8988T (cell line): ENCODE results near the gene C6.
"Not testable (repeated sequence)": the region's sequence is repeated elsewhere in the genome, so short reads cannot be mapped to it uniquely, and the experiment has no call there.

Source experiments
- DNase-seq: peaks from one replicate; pipeline ENCODE4 v3.0.0; 2011

C6 gene

DNA sequence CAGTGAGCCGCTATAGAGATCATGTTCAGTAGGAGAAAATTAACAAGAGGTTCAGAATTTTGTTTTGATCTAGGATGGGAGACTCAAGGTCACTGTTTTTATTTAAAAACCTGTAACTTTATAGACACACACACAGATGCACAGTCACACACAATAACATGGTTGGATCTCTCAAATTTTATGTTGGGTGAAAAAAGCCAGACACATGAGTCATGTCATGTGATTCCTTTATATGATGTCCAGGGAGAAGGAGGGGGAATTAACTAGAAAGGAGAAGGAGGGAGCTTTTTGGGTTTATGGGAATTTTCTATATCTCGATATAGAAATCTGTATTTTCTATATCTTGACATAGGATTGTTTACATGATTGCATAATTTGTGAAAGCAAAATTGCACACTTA, 17.1 kb downstream of the C6 start:
- no peak for DNase-seq

- DNase-seq, result no peak
Observed at GRCh38 chr5:41195228-41195627, 18.1 kb downstream of the C6 start.

- DNase-seq, result no peak
Observed at GRCh38 chr5:41194339-41194738, 19.0 kb downstream of the C6 start.

DNA sequence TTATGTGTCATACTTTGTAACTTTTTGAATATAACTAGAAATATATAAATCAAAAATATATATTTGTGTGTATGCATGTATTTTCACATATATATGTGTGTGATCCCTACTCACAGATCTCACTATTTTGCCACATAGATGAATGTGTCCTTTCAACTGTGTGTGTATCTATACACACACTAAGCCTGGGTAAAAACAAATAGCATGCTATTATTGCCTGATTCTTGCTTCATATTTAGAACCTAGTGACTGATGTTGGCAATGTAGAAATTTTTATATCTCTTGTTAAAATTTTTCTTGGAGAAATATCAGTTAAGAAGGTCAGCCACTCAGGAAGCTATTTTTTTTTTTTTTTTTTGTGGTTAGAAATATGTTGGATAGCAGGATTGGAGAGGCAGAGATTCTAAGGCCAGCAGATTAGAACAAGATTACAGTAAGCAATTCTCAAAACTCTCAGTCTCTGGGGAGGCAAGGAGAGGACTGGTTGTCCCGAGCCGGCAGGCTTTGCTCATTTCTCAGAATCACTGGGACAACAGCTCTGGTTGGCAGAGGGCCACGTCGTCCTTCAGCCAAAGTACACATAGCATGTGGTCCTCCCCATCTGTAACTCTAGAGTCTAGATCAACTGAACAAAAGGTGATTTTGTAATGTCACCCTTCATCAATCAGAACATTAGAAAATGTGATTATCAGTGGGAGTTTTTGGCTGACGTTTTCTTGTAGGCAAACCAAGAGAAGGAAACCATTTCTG, 19.7 kb downstream of the C6 start:
- no peak for DNase-seq

GRCh38 chr5:41191249-41191648, 22.1 kb downstream of the C6 start:
- DNase-seq, result no peak

- DNase-seq, result no peak
Observed at GRCh38 chr5:41186143-41186542, 27.2 kb downstream of the C6 start.

GRCh38 chr5:41183331-41183730, 30.0 kb downstream of the C6 start:
- DNase-seq, result not testable (repeated sequence)

- no peak for DNase-seq
Observed at GRCh38 chr5:41182666-41183065, 30.7 kb downstream of the C6 start.

DNA sequence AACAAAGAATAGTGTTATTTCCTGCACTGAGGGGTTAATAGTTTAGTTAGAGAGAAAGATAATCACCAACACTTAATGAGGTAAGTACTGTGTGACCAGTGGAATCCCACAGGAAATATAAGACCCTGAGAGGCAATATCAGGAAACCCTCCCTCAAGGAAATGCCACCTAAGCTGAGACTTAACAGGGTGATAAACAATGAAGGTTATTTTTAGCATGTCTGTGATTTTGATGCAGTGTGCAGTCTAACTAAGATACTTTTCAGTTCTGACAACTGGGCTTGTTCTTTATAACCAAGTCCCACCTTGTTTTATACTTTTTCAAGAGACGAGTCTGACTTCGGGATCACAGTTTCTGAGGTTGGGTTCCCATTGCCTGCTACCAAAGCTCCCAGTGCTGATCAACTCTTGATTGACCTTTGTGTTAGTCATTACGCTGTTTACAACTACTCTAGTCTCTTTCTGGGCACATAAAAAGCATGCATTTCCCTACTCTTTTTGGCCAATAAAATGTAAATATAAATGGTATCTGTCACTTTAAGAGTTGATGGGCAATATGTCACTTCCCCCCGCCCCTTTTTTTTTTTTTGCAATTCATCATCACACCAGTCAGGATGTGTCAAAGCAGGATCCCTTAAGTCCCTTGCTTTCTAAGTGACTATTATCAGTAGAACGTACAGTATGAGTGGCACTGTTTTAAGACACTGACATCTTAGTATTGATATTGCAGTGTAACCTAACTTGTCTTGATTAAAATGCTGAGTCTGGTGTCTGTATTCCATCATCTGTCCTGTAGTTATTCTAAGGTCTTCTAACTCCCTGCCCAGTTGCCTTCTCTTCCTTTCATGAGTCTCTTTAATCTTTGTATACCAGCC, 31.4 kb downstream of the C6 start:
- DNase-seq, result no peak

- DNase-seq, result no peak
Observed at GRCh38 chr5:41176952-41177351, 36.4 kb downstream of the C6 start.

DNA sequence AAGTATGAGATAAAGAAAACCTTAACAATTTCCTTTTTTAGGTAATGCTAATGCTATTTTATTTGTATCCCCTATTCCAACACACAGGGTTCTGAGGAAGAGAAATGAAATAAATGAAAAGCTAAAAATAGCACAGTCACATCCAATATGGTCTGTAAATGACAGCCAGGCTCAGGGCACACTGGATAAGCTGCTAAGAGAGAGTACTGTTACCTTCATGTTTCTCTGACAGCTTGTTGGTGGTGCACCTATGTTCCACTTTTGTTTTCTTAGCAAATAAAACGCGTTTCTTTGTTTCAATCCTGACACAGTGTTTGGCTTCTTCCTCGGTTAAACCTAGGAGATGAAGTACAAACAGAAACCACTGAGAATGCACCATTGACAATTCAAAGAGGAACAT, 41.3 kb downstream of the C6 start:
- no peak for DNase-seq

DNA sequence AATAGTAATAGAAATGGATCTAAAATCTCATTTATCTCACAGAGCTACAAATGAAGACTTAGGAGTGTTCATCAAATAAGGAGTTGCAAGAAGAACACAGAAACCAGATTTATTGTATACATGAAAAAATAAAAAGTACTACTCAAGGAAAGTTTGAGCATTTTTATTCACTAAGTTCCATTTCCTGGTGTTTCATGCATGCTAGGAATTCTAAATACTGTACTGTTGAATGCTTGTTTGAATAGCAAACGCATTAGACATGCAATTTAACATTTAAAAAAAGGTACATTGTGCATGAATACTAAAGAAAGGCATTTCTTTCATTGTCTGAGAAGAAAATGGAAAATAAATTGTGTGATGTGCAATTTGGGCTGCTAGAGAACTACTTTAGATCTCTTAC, 52.1 kb downstream of the C6 start:
- no peak for DNase-seq

DNA sequence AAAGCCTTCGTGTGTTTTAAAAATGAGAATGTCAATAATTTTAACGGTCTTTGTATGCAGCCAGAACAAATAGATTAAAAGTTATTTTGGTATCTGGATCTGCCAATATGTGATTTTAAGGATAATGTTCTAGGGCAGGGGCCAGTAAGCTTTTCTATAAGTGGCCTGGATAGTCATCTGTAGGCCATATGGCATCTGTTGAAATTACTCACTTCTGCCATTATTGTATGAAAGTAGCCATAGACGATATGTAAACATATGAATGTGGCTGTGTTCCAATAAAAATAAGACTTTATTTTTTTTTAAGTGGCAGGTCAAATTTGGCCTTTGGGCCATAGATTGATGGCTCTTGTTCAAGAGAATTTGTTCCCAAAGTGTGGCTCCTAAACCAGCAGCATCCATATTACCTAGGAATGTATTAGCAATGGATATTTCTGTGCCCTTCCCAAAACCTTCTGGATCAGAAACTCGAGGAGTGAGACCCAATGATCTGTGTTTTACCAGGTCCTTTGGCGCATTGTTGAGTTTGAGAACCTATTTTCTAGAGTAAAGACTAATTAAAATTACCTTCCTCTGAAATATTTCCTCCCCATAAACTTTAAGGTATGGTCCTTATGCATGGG, 55.9 kb downstream of the C6 start:
- no peak for DNase-seq

GRCh38 chr5:41156739-41157138, 56.6 kb downstream of the C6 start:
- DNase-seq, result no peak

DNA sequence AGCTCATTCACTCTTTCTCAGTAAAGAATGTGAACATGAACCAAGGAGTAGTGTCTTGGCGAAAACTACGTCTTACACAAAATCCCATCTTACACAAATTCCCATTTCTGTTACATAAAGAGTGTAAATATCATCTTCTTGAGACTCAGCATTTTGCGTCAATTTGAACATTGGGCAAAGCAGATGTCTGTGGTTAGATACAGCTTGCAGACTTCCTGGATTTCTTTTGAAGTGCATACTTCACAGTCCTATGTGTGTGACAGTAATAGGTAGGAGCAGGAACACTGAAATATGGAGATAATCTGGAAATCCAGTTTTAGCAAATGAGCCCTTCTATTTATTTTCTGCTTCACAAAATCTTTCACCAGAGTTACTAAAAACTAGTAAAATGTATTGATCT, 58.8 kb downstream of the C6 start:
- DNase-seq, result no peak

GRCh38 chr5:41151564-41151963, 61.8 kb downstream of the C6 start:
- no peak for DNase-seq

DNA sequence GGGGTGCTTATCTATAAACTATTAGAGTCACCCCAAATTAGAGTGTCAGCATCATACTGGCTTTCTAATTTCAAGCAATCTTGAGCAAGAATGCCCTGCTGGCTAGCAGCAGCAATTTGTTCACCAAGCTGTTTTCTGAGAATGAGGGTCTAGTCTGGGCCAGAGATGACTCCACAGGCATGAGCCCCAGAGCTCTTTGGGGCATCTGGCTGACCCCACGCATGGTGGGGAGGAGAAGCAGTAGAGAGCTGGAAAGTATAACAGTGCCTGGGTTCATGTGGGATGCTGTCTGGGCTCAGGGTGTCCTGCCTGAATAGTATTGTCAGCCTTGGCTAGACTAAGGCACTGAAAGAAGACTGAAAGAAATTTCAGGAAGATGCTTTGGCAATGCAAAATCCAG, 64.9 kb downstream of the C6 start:
- DNase-seq, result no peak

DNA sequence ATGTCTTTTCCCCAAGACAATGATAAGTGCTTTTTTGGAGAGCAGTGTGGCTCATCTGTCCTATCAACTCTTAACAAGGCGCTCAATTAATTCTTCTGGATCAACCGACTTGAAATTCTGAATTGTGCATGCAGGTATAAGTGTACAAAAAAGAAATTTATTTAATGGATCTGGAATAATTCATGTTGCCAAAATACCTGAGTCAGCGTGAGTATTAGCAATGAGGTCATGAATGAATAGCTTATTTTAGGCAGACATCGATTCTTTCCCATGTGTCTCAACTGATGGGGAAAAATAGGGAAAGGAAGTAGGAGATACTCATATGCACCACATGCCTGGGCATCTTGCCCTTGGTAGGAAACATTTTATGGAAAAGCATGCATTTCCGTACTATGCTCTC, 68.0 kb downstream of the C6 start:
- no peak for DNase-seq

DNA sequence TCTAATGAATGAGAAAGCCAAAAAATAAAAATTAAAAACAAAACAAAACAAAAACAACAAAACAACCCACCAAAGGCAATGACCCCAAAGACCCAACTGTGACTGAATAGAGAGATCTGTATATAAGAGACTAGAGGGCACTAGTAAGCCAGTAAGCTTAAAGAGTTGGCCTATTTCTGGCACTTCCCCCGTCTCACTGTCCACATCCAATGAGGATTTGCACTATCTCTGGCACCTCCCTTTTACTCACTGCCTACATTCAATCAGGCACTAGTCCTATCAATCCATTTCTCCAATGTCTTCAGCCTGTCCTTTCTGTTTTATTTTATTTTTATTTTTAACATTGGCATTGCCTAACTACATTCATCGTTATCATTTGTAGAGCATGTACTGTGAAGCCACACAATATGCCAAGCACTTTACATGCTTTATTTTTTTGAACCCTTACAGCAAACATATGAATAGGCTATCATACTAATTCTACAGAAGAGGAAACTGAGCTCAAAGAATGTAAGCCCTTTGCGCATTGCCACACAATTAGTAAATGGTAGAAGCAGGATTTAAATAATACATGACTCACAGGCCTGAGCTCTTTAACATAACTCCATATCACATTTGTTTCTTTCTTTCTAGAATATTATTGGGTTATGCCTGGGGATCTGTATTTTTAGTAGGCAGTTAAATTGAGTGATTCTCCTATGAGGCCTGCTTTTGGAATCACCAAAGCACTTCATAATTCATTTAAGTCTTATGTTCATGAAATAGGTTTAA, 70.0 kb downstream of the C6 start:
- DNase-seq, result no peak

DNA sequence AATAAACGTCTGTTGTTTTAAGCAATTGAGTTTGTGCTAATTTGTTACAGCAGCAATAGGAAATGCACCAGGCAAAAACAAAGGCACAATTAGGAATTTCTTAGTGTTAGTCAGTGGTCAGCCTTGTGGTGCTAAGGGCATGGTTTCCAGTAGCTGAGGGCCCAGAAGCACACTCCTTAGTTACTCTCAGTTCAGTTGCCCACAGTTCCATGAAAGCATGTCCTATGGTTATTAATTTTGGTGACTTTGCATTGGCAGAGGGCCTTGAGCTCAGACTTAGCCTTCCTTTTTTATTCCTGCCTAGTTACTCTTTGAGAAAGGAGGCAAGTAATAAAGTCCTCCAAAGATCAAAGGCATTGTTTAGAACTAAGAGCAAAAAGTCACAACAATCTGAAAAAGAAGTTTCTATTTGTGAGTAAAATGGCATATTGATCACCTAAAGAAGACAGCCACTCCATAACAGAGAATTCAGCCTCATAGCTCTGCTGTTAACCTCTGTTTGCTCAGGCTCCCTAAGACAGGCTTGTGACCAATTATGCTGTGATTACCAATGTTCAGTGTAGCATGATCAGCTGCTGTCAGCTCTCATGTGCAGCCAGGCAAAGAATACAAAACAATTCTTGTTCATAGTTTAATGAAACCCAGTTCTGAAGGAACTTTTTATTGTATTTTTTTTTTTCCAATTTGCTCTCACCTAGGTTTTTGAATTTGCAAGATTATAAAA, 85.2 kb downstream of the C6 start:
- no peak for DNase-seq

DNA sequence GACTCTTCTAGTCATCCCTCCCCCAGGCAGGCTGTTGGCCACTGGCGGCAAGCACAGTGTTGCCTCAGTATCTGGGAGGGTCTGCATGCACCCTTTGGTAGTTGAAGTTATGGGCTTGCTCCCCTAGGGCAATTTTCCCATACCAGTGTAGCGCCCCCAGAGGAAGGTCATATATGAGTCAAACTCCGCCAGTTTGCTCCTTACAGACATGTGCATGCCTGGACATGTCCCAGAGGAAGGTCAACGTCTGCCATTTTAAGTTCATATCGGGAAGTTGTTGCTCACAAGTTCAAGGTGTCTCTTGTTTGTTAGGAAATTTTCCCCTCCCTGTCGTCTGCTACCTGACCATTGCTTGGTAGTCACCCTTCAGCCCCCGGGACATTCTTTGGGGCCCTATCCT, 90.9 kb downstream of the C6 start:
- no peak for DNase-seq

DNA sequence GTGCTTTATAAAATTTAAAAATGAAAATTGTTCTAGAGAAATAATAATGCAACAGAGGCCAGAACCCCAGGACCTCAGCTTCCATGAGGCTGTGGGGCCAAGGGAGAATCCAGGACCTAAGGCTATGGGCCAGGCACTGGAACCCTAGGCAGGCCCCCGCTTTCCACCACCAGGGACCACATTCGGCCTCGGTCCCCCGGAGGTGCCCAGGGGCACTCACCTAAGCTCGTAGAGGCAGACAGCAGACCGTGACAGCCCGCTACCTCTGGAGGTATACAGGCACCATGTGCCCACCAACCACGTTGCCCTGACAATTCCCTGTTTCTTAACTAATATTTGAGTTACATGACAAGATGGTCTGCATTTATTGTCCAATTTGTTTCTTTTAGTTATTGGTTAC, 92.7 kb downstream of the C6 start:
- DNase-seq, result no peak

- DNase-seq, result no peak
Observed at GRCh38 chr5:41118177-41118576, 95.2 kb downstream of the C6 start.
